HG03342 (cell line): ENCODE results near the gene PEX26.
"Not testable (repeated sequence)": the region's sequence is repeated elsewhere in the genome, so short reads cannot be mapped to it uniquely, and the experiment has no call there.

Experiments
- ATAC-seq: cut with Tn5 transposase; IDR thresholded peaks from one replicate; pipeline ENCODE4 v1.9.1; 2021; ENCODE audit warnings: mild to moderate bottlenecking, moderate library complexity; ENCODE audit not compliant: unreplicated experiment

Gene PEX26

DNA sequence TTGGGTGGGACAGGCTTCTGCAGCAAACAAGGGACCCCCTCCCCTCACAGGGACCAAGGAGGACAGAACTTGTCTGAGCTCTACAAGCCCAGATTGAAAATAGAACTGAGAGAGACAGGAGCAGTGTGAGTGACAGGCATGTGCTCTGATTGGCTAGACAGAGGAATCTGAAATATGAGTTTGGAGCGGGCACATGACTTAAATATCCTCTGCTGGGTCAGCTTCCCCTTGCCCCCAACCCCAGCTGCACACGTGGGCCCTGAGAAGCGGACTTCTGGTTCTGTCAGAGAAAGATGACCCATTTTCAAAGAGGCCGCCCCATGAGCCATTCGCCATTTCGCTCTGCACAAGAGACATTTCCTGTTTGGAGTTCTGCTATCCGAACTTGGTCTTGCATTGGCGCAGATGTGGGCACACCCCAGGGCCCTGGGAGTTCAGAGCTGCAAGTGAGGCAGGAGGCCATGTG lies 38.1 kb downstream of the PEX26 start:
- ATAC-seq, result no peak

DNA sequence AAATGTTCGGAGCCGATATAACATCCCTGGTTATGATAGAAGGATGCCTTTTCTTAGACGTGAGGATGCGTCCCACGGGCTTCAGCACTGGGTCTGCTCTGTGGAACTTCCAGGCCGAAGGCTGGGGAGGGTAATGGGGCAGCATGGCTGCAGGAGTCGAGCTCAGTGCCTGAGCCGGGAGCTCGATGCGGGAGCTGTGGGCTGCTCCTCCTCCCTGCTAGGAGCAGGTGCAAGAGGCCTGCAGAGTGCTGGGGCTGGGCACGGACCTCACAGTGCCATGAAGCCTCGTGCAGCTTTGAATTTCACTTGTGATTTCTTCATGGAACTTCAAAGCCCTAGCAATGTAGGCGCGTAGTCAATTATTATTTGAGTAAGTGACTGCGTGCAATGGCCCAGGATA lies 38.8 kb downstream of the PEX26 start:
- no peak for ATAC-seq

DNA sequence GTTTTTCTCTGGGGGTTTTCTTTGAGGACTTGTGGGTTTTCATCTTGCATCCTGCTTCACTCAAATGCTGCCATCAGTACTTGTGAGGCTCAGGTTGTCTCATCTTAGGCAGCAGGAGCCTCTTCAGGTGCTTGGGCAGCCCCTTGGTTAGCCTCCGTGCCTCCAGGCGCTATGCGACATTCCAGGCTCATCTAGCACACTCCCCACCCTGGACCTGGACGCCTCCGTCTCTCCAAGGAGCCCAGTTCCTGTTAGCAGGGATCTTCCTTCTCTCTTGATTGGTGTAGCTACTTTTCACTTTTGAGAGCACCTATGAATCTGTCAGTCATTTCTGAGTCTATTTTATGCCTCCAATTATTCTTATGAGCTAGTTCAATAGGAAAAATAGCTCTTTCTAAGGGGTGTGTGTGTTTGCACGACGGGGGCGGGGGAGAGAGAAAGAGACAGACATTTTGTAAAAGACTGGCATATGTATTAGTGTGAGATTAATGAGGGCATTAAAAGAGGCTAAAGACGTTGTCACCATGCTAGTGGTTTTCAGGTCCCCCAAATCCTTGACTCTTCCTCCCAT lies 40.6 kb downstream of the PEX26 start:
- no peak for ATAC-seq

DNA sequence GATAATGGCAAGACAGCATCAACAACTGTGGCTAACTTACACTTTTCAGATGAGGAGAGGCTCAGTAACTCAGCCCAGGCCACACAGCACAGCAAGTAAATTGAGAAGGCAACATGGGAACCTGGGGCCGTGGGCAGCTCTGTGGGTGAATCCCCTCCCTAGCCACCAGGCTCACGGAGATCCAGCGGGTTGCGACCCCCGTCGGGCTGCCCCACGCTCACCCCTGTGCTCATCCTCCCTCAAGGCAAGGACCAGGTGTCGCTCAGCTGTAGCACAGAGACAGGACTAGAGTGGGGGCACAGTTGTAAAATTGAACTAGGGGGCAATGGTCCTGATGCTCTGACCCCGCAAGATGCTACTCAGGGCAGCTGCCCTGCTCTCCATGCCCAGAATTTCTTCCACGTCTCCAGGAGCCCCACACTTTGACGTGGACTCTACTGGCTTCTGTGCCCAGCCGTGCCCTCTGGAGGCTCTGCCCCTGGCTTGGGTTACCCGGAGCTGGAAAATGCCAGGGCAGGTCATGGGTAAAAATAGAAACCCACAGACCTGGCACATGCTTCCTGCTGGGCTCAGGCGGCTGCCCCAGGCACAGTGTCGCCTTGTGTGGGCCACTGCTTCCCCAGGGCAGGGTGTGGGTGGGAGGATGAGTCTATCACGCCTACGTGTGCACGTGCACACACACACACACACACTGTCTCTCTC lies 41.8 kb downstream of the PEX26 start:
- ATAC-seq, result no peak

DNA sequence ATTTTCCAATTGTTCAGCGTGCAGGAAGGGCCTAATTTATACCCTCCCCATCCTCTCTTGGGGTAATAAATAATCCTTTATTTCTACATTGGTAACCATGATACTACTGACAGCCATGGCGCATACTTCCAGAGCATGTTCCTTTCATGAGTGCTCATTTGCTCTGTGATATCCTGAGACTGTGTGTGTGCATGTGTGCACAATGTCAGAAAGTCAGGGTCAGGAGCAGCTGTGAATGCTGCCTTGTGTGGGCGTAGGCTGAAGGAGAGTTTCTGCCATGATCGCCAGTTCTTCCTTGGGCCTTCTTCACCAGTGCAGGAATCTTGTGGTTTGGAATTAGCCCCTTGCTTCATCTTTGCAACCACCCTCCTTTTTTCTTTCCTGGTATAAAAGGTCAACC lies 43.1 kb downstream of the PEX26 start:
- no peak for ATAC-seq

DNA sequence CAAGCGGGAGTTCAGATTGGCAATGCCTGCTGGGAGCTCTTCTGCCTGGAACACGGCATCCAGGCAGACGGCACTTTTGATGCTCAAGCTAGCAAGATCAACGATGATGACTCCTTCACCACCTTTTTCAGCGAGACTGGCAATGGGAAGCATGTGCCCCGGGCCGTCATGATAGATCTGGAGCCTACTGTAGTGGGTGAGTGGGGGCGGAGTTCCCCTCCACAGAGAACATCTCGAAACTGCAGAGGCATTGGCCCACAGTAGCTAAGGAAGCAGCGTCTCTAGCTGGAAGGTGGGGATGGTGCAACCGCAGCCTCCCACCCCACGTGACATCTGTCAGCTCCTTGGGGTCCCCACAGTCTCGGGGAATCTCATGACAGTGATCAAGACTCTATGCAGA lies 43.7 kb downstream of the PEX26 start:
- ATAC-seq, result no peak

DNA sequence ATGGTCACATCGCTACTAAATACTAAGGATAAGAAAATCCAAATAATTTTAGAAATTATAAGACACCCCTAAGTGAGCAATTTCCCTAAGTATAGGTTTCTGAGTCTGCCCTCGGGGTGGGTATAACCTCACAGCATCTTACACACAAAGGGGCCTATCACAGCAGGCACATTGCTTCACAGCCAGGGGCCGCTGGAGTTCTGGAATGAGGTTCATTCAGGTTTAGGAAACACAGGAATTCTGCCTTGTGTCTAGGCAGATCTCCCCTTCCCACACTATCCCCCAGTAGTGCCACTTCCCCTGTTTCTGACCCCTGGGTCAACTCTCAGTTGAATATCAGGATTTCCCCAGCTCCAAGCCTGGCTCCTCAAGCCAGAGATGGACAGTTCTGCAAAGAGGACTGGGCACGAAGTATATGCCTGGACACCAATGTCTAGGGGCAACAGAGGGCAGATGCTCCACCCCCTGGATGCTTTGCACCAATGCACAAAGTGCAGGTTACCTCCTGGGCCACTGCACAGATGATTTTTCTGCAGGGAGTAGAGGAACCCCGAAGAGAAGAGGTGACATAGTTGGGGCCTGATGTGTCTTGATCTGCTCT lies 44.3 kb downstream of the PEX26 start:
- ATAC-seq, result no peak

DNA sequence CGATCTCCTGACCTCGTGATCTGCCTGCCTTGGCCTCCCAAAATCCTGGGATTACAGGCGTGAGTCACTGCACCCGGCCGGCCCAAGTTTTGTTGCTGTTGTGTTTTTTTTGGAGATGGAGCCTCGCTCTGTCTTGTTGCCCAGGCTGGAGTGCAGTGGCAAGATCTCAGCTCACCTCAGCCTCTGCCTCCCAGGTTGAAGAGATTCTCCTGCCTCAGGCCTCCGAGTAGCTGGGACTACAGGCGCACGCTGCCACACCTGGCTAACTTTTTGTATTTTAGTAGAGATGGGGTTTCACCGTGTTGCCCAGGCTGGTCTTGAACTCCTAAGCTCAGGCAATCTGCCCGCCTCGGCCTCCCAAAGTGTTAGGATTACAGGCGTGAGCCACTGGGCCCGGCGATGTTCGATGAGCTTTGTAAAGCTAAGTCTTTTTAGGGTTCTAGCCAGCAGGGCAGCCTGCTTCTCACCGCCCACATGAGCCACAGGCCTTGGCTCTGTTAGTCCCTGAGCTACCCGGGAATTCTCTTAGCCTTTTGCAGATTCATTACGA lies 45.8 kb downstream of the PEX26 start:
- not testable (repeated sequence) for ATAC-seq

DNA sequence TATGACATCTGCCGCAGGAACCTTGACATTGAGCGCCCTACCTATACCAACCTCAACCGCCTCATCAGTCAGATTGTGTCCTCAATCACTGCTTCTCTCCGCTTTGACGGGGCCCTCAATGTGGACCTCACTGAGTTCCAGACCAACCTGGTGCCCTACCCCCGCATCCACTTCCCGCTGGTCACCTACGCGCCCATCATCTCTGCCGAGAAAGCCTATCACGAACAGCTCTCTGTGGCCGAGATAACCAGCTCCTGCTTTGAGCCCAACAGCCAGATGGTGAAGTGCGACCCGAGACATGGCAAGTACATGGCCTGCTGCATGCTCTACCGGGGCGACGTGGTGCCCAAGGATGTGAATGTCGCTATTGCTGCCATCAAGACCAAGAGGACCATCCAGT lies 48.8 kb downstream of the PEX26 start:
- no peak for ATAC-seq

DNA sequence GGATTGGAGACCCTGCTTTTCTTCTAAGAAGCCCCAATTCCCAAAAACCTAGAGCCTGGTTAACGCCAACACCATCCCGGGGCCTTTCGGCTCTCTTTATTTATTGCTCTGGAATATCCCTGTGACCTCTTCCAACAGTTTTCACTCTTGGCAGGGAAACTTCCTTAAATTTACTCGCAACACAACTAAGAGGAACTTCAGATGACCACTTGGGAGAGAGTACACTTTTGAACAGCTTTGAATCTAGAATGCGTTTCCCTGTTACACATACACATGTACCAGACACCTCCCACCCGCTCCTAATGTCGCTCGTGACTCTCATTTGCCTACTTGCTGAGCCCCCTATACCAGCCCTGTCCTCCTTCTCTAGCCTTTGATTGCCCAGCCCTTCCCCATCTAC lies 52.2 kb downstream of the PEX26 start:
- no peak for ATAC-seq

DNA sequence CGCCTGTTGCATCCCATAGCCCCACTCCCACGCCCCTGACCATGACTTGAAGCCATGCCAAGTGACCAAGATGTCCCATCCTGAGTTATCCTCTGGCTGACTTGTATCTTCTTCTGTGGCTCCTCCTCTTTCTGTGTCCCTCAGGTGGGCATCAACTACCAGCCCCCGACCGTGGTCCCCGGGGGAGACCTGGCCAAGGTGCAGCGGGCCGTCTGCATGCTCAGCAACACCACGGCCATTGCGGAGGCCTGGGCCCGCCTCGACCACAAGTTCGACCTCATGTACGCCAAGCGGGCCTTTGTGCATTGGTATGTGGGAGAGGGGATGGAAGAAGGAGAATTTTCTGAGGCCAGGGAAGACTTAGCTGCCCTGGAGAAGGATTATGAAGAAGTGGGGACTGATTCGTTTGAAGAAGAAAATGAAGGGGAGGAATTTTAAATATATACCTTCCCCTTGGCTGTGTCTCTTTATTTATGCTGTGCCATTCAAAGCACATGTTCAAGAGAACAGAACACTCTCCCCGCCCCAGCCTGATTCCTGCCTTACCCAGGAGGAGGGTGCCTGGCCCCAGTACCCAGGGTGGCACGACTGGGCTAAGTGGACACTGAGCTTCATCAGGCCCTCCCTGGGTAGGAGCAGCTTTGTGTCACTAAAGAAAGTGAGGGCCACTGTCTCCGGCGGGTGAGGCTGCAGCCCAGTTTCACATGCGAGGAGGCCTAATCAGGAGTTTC lies 53.1 kb downstream of the PEX26 start:
- no peak for ATAC-seq

DNA sequence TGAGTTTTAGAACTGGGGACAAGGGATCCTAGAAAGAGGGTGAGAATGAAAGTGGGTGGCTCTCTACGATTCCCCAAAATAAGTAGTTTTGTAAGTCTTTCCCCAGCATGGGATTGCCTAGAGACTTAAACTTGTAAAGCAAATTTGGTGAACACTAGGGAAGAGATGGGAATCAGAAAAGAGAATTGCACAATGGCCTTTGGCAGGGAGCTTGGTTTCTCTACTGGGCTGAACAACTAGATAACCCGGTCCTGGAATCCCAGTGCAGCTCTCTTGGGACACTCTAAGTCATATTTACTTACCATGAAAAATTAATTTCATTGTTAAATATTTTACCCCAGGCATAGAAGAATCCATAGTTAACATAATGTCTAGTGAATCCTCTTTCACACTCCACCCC lies 55.7 kb downstream of the PEX26 start:
- ATAC-seq, result no peak

DNA sequence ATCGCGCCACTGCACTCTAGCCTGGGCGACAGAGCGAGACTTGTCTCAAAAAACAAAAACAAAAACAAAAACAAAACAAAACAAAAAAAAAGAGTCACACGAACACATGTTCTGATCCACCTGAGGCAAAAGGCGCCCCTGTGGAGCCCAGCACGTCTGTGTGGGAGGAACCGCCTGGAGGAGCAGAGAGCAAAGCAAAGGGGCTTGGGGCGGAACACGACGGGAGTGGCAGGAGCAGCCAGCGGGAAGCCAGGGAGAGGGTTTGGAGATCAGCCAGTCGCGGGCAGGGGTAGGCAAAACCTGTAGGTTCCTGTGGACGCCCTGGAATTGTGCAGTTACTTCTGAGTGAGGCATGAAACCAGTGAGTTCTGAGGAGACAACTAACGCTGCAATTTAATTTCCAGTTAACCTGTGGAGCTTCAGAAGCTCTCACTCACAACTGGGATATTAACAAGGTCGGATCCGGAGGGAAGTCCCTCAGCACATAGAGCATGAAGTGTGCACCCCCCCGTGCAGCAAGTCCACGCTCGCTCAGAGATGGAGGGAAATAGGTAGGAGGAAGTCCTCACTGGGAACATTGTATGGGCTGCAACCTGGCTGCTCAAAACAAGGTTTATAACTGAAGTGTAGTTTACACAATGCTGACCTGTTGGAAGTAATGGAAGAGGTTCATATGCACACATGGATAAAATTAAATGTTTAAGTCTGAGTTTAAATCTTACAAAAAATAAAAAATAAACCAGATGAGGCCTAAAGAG lies 59.0 kb downstream of the PEX26 start:
- ATAC-seq, result no peak

DNA sequence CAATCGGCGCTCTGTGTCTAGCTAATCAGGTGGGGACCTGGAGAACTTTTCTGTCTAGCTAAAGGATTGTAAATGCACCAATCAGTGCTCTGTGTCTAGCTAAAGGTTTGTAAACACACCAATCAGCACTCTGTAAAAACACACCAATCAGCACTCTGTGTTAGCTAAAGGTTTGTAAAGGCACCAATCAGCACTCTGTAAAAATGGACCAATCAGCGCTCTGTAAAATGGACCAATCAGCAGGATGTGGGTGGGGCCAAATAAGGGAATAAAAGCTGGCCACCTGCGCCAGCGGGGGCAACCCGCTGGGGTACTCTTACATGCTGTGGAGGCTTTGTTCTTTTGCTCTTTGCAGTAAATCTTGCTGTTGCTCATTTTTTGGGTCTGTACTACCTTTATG lies 63.2 kb downstream of the PEX26 start:
- ATAC-seq, result not testable (repeated sequence)

DNA sequence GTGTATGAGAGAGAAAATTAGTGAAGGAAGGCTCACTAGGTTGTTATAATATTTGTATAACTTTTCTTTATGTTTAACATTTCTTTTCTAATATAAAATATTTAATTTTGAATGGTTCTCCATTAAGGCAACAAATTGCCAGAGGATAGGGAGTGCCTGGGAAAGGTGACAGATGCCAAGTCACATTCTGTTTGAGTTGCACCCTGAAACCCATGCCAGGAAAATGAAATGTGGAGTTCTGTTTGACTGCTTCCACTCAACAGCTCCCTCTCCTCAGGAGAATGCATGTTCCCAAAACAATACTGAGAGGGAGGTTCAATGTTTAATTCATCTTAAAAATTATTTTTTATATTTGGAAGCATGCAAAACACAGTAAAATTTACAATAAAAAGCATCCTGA lies 66.3 kb downstream of the PEX26 start:
- ATAC-seq, result no peak

DNA sequence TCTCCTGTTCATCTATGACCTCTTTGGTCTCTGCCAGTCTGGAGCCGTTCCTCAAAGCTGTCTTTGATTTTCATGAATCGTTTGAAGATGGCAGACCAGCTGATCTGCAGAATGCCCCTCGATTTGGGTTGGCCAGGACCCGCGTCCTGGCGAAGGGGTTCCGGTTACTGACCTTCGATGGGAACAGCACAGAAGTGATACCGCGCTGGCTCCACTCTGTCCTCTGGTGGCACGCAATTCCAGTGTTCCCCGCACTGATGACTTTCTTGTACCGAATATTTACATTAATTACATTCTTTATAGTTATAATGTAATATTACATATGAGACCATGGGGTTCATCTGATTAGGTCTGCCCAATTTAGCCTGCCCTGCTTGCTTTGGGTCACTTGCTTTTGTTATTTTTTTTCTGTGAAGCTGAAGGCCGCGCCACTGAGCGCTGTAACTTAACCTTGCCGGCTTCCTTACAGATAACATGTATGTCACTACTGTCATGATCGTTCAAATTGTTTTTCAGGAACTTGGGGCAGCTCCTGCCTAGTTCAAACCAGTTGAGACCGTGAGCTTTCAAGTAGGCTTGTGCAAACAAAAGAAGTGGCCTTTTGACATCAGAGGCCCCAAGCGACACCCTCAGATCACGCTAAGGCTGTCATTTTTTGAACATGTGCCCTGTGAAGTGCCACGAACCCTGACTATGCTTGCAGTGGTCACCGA lies 68.0 kb downstream of the PEX26 start:
- no peak for ATAC-seq

DNA sequence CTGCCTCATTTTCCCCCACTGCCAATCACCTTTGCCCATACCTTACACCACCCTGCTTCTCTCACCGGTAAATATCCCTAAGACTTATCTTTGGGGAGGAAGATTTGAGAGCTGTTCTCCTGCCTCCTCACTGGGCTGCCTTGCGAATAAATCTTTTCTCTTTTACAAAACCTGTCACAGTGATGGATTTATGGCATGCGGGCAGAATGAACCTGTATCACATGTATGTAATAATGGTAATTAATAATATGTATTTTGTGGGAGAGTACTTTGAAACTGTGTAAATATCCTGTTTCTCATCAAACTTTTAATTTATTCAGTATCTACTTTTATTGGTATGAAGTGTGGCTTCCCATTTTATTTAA lies 68.6 kb downstream of the PEX26 start:
- no peak for ATAC-seq

DNA sequence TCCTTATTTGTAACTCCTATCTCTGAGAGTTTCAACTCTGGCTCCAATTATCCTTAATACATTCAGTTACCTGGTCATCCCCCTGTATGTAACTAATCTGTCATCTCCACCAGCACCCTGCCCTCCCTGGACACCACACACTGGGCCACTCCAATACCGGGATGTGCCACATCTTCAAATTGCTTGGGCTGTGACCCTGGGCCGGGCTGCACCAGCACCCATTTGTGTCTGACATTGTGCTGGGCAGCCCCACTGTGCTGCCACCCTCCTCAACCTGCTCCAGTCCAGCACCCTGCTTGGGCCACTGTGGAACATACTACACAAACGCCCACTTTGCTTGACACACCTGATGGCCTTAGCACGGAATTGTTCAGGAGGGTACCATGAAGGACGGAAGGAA lies 70.0 kb downstream of the PEX26 start:
- ATAC-seq, result no peak

DNA sequence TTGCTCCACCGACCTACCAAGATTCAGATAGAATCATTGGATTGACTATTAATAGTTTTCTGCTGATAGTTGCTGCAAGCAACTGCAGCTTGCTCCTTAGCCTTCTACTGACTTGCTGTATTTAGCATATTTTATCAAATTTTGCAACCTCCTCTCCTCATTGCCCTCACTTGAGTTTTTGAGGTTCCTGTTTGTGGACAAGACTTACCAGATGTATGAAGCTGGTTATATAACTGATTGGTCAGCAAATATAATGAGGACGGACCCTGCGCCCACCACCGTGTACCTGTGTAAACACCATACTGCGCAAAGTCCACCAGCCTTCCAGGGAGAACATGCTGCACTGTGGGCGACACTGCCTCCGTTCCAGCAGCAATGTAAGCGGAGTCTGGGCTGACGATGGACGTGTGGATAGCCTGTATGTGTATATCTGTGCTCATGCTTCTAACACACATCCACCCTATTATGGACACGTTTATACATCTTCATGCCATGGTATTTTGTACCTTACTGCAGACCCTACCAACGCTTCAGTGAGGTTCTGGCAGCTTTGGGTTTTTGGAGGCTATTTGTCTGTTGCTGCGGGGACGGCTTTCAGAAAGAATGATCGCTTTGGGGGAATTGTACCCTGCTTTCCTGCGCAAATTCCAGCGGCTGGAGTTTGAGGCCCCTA lies 70.6 kb downstream of the PEX26 start:
- no peak for ATAC-seq

DNA sequence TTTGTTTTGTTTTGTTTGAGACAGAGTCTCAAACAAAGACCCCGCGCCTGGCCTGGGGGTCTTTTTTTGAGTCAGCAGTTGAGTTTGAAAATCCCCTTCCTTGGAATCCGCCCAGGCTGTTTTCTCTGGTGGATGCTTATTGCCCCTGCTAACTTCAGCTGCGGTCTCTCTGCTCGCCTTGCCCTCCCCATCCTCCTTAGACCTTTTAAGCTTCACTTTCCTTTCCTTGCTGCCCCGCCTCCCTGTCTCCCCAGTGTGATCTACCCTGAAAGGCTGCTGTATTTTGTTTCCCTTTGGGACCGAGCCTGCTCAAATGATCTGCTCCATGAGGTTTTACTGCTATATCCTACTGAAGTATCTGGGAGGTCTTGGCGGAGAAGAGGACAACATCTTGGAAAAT lies 74.7 kb downstream of the PEX26 start:
- ATAC-seq, result no peak
